WTC11 (cell line): ENCODE results near the gene RAB22A. TPM values are rescaled to one million over a fixed set of nuclear protein-coding genes. Genes with fewer than 3 reads are reported as not detected.

Source experiments
- ATAC-seq: fragments of 200-7000 bp; cut with Tn5 transposase; 2 replicates; pipeline ENCODE4 v1.10.0; 2021; ENCODE audit warnings: mild to moderate bottlenecking, moderate library complexity
- CTCF ChIA-PET: fragments of 300-600 bp; sonication (Branson Sonifier 250); formaldehyde crosslinking; loops from one replicate; lab custom pipeline; 2021; ENCODE audit warnings: antibody characterized with exemption; lab: Charles Lee
- POLR2A ChIA-PET: fragments of 350-600 bp; sonication (Branson Sonifier 250); formaldehyde crosslinking; loops from one replicate; lab custom pipeline; 2021; ENCODE audit warnings: antibody characterized with exemption; lab: Charles Lee
- DNase-seq: peaks from one replicate; pipeline ENCODE4 v3.0.0; 2021; ENCODE audit warnings: low spot score
- H3K27ac Mint-ChIP-seq: 2 replicates; pipeline ENCODE4 v1.8.0; 2021; ENCODE audit warnings: mixed read lengths
- H3K27me3 Mint-ChIP-seq: 2 replicates; pipeline ENCODE4 v1.8.0; 2021; ENCODE audit warnings: low read depth, mild to moderate bottlenecking, moderate library complexity, mixed read lengths
- H3K36me3 Mint-ChIP-seq: 2 replicates; pipeline ENCODE4 v1.8.0; 2021; ENCODE audit warnings: mixed read lengths
- H3K4me1 Mint-ChIP-seq: 2 replicates; pipeline ENCODE4 v1.8.0; 2022; ENCODE audit warnings: mixed read lengths
- H3K4me3 Mint-ChIP-seq: 2 replicates; pipeline ENCODE4 v1.8.0; 2021; ENCODE audit warnings: mild to moderate bottlenecking, moderate library complexity, mixed read lengths
- H3K9me3 Mint-ChIP-seq: 2 replicates; pipeline ENCODE4 v1.8.0; 2021; ENCODE audit warnings: mixed read lengths
- AFF4 ChIP-seq: sonication (generic); formaldehyde crosslinking; IDR thresholded peaks from 2 replicates; pipeline ENCODE4 v1.8.1; 2023; ENCODE audit warnings: mild to moderate bottlenecking, missing genetic modification reagents, borderline replicate concordance
- AR ChIP-seq: fragments of 250-450 bp; sonication (Bioruptor Pico); IDR thresholded peaks from 2 replicates; pipeline ENCODE4 v1.9.0; 2021; ENCODE audit warnings: mild to moderate bottlenecking
- ARID4B ChIP-seq: sonication (generic); formaldehyde crosslinking; IDR thresholded peaks from 2 replicates; pipeline ENCODE4 v1.8.0; 2023; ENCODE audit warnings: missing genetic modification reagents, mild to moderate bottlenecking, borderline replicate concordance
- ATF2 ChIP-seq: sonication (generic); formaldehyde crosslinking; IDR thresholded peaks from 2 replicates; pipeline ENCODE4 v1.8.1; 2022; ENCODE audit warnings: low read depth, missing genetic modification reagents, borderline replicate concordance
- CBFB ChIP-seq: sonication (generic); formaldehyde crosslinking; IDR thresholded peaks from 2 replicates; pipeline ENCODE4 v1.8.1; 2022; ENCODE audit warnings: mild to moderate bottlenecking, low read depth, missing genetic modification reagents
- E2F4 ChIP-seq: sonication (generic); formaldehyde crosslinking; IDR thresholded peaks from 2 replicates; pipeline ENCODE4 v1.8.1; 2022; ENCODE audit warnings: low read depth, mild to moderate bottlenecking, moderate library complexity, missing genetic modification reagents, borderline replicate concordance
- E2F5 ChIP-seq: sonication (generic); formaldehyde crosslinking; IDR thresholded peaks from 2 replicates; pipeline ENCODE4 v1.8.1; 2022; ENCODE audit warnings: mild to moderate bottlenecking, moderate library complexity, missing genetic modification reagents
- FOXK1 ChIP-seq: sonication (generic); formaldehyde crosslinking; IDR thresholded peaks from 2 replicates; pipeline ENCODE4 v1.8.0; 2022; ENCODE audit warnings: mild to moderate bottlenecking, moderate library complexity, missing genetic modification reagents
- GABPB1 ChIP-seq: sonication (generic); formaldehyde crosslinking; IDR thresholded peaks from 2 replicates; pipeline ENCODE4 v1.8.1; 2023; ENCODE audit warnings: mild to moderate bottlenecking, missing genetic modification reagents
- MAX ChIP-seq: sonication (generic); formaldehyde crosslinking; IDR thresholded peaks from 2 replicates; pipeline ENCODE4 v1.8.0; 2022; ENCODE audit warnings: mild to moderate bottlenecking, missing genetic modification reagents
- MYBL2 ChIP-seq: sonication (generic); formaldehyde crosslinking; IDR thresholded peaks from 2 replicates; pipeline ENCODE4 v1.8.1; 2023; ENCODE audit warnings: mild to moderate bottlenecking, moderate library complexity, missing genetic modification reagents
- NFATC4 ChIP-seq: fragments of 250-450 bp; sonication (Bioruptor Pico); IDR thresholded peaks from 2 replicates; pipeline ENCODE4 v1.9.0; 2021; ENCODE audit warnings: mild to moderate bottlenecking
- RORB ChIP-seq: fragments of 250-450 bp; sonication (Bioruptor Pico); IDR thresholded peaks from 2 replicates; pipeline ENCODE4 v1.9.0; 2021; ENCODE audit warnings: mild to moderate bottlenecking
- USF1 ChIP-seq: sonication (generic); formaldehyde crosslinking; IDR thresholded peaks from 2 replicates; pipeline ENCODE4 v1.8.0; 2022; ENCODE audit warnings: mild to moderate bottlenecking, missing genetic modification reagents
- ZNF121 ChIP-seq: sonication (generic); formaldehyde crosslinking; IDR thresholded peaks from 2 replicates; pipeline ENCODE4 v1.8.0; 2023; ENCODE audit warnings: missing genetic modification reagents
- ZNF232 ChIP-seq: sonication (generic); formaldehyde crosslinking; IDR thresholded peaks from 2 replicates; pipeline ENCODE4 v1.8.0; 2022; ENCODE audit warnings: mild to moderate bottlenecking, missing genetic modification reagents
- ZNF396 ChIP-seq: fragments of 250-450 bp; sonication (Bioruptor Pico); IDR thresholded peaks from 2 replicates; pipeline ENCODE4 v1.8.0; 2021; ENCODE audit warnings: mild to moderate bottlenecking, moderate library complexity, borderline replicate concordance
- ZNF416 ChIP-seq: fragments of 250-450 bp; sonication (Bioruptor Pico); IDR thresholded peaks from 2 replicates; pipeline ENCODE4 v1.9.0; 2021; ENCODE audit warnings: mild to moderate bottlenecking, inconsistent platforms
- total RNA-seq: library from RNA; stranded (reverse); gene quantifications from 3 replicates; pipeline ENCODE4 v1.2.3, GENCODE V29; 2021

RAB22A gene
- total RNA-seq, 1 experiment from 2014 or later: 6.0 TPM

GRCh38 chr20:58392286-58392685 lies 82.8 kb downstream of the RAB22A start:
- H3K4me1 Mint-ChIP-seq: peaks cover 46% of the 10 kb centered on the region
- ATAC-seq (no peak), DNase-seq (no peak)
- TF ChIP-seq GABPB1 (CRISPR knock-in tag) (no peak), CBFB (no peak), ZNF416 (CRISPR knock-in tag) (no peak)
- no peaks in the 10 kb centered on the region for H3K27me3 Mint-ChIP-seq
- peaks cover 15% of the 10 kb centered on the region for H3K36me3 Mint-ChIP-seq
- ChIA-PET POLR2A (no interaction called here), CTCF (no interaction called here)
- no peaks in the 10 kb centered on the region for H3K9me3 Mint-ChIP-seq
- H3K4me3 Mint-ChIP-seq: no peak overlapping the region
- H3K27ac Mint-ChIP-seq: no peak overlapping the region

GRCh38 chr20:58393299-58393698 lies 83.8 kb downstream of the RAB22A start:
- ChIA-PET CTCF (no interaction called here), POLR2A (no interaction called here)
- H3K9me3 Mint-ChIP-seq: no peaks in the 10 kb centered on the region
- peak overlapping the region; percentile 9 for H3K27ac Mint-ChIP-seq
- DNase-seq: no peak
- no peak overlapping the region for H3K4me3 Mint-ChIP-seq
- peaks cover 51% of the 10 kb centered on the region for H3K4me1 Mint-ChIP-seq
- TF ChIP-seq ZNF121 (CRISPR knock-in tag) (no peak), AFF4 (CRISPR knock-in tag) (no peak), RORB (CRISPR knock-in tag) (no peak), AR (no peak), MAX (no peak), NFATC4 (no peak), USF1 (no peak), ARID4B (no peak), ATF2 (CRISPR knock-in tag) (no peak), FOXK1 (CRISPR knock-in tag) (no peak), MYBL2 (CRISPR knock-in tag) (no peak), ZNF232 (CRISPR knock-in tag) (no peak), ZNF396 (no peak), E2F4 (CRISPR knock-in tag) (no peak), E2F5 (no peak)
- TF ChIP-seq, all 79 proteins: peak for 0
- H3K36me3 Mint-ChIP-seq: peaks cover 15% of the 10 kb centered on the region
- H3K27me3 Mint-ChIP-seq: no peaks in the 10 kb centered on the region
- no peak for ATAC-seq
